HG03196 (cell line): ENCODE measurements around the gene TUB.

Experiments used
- ATAC-seq: cut with Tn5 transposase; IDR thresholded peaks from one replicate; pipeline ENCODE4 v1.9.1; 2021; ENCODE audit not compliant: unreplicated experiment

The TUB gene

DNA sequence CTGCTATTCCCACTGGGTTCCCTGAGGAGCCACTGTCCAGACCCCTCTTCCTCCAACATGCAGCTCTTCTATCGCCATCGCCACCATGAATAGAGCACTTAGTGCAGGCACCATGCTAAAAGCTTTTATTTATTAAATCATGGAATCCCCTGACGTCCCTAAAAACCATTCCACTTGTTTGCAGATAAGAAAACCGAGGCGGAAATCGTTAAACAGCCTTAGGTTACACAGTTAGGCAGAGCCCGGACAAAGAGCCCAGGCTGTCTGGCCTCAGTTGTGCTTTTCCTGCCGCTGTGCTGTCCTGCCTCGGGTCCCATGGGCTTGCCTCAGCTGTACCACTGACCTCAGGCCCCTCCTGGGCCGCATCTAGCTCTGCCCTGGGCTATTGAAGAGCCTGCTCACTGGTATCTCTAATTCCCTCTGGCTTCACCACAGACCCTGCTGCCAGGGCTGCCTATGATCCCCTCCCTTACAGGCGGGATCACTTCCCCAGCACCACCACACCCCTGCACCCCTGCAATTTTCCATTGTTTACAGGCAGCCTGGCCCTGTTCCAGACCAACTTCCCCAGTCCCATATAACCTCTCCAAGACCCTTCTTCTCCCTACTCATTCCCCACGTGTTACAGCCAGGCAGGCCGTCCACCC lies 13.0 kb upstream of the TUB start:
- ATAC-seq: no peak

DNA sequence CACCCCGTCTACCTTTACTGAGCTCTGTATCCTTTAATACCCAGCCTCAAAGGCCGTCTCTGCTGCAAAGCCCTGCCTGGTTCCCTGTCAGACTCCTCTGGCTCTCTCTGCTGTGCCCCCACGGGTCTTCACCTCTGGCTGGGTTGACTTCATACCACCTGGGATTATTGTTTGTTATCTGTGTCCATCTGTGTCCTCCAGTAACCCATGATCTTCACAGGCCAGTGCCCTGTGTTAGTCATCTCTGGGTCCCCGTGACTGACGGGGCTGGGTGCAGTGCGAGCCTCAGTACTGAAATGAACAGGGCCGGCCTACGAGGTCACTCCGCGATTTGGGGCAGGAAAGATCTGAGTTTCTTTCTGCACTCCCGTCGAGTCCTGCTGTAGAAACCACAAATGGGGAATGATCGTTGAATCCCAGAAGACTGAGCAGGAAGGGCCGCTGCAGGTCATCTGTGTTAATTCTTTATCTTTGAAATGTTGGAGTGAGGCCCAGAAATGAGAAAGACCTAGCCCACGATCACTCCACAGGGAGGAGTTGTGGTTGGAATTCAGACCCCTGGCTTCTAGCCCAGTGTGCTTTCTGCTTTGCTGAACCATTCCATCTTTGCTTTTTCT lies 12.3 kb upstream of the TUB start:
- no peak for ATAC-seq

DNA sequence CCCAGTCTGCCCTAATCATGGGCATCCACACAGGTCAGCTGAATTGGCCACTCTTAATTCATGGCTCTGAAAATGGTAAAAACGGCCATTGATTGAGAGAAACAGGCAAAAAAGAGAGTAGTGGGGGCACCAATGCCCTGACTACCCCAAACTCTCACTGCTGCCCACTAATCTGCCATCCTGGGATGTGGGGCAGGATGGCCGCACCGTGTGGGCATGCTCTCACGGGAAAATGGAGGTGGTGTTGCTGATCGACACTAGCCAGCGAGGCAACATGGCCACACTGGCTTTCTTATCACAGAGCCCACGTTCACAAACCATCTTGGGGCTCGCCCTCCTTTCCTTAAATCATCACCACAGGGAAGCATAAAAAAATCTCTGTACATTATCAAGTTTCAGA lies 11.2 kb upstream of the TUB start:
- ATAC-seq: no peak

DNA sequence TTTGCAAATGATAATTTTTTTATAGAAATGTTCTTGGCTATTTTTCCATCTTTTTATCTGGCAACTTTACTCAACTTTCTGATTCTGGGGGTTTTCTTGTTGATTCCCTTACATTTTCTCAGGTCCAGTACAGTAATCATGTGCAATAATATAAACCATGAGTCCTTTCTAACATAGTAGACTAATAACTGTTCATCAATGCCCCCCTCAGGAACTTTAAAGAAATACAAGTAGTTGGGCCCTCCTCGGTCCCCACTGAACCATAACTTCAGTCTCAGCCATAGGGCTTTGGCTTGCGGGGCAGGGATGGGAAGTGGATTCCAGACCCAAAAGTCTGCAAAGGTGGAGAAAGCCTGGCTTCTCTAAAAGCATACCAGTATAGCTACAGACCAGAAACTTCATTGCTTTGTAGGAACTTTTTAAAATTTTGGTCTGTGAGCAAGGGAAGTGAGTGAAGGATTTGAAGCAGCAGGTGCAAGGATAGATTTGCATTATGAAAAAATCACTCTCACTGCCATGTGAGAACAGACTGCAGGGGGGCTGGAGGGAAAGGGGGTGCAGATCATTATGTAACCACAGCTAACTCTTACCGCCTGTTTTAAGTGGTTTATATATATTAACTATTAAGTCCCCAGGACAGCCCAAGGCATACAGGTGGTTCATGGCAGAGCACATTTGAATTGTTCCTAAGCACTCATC lies 10.4 kb upstream of the TUB start:
- no peak for ATAC-seq

DNA sequence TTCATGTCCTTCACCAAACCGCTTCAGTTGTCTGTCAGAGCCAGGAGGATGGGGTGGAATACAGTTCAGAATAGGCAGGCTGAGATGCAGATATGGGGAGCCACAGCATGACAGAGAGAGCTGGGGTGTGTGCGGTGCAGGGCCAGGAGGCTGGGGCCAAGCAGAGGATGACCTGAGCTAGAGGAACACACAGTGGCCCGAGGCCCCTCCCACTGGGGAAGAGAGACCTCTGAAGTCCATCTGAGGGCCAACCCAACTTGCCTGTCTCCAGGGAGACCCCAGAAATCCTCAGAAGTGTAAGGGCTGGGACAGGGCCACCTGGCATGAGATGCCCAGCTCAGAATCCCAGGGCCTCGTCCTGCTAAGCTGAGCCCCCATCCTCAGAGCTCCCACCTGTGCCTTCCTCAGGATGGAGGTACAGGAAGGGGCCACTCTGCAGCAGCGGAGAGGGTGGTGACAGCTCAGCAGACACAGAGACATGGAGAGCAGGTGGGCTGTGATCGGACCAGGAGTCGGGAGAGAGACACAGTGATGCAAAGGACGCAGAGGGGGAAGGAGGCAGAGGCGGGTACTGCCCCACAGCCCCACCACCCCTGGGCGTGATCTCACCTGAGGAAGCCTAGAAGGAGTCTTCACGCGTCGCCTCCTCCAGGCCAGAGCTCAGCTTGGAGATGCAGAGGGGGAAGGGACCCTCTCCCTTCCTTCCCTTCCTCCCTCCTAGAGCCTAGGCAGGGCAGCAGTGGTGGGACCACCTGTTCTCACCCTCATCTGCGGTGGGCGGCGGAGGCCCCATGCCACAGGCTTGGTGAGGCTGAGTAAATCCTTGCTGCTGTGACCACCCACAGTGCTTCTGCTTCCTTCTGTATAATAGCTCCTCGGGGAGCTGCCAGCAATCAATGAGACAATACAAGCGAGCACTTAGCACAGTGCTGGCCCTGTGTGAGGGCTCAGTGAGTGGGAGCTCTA lies 9.1 kb upstream of the TUB start:
- ATAC-seq: no peak

DNA sequence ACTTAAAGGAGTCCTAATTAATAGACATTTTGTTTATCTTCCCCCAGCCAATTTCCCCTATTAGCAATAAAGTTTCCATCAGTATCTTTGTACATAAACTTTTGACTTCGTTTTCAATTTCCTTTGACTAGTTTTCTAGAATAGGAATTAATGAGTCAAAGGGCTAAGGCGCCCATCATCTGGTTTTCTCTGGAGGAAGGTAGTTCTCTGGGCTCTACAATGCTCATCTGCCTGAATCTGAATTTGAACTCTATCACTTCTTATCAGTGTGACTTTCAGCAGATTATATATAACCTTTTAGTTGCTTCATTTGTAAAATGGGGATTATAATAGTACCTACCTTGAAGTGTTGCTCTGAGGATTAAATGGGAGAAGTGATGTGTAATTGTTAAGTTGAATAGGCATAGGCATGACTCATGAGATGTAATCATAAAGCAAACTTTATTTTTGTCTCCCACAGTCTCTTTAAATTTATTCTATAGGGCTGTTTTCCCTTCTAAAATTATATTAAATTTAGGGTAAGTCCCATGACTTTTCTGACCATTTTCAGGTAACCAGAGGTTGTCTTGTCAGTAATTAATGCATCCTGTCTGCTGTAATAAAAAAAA lies 5.8 kb upstream of the TUB start:
- ATAC-seq: no peak

DNA sequence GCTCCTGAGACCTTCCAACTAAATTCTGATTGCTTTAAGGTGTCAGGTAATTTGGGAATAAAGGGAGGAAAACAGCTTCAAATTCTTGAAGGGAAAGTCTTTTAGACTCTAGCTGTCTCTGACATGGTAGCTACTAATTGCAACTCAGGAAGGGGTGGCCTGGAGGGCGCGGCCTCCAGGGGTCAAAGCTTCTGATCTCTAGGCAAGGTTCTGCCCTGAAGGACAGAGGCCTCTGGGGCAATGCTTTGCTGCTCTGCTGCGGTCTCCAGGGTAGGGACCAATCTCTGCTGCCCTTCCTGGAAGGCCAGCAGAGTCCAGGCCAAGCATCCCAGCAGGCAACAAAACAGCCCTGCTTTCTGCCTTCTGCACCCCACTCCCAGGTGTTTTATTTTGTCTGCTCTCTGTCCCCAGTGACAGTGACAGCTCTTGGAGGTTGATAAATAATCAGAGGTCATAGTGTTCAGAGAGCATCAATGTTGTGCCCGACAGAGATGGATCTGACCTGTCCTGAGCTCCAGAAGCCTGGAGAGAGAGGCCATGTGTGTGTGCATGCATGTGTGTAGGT lies 1.8 kb upstream of the TUB start:
- no peak for ATAC-seq

DNA sequence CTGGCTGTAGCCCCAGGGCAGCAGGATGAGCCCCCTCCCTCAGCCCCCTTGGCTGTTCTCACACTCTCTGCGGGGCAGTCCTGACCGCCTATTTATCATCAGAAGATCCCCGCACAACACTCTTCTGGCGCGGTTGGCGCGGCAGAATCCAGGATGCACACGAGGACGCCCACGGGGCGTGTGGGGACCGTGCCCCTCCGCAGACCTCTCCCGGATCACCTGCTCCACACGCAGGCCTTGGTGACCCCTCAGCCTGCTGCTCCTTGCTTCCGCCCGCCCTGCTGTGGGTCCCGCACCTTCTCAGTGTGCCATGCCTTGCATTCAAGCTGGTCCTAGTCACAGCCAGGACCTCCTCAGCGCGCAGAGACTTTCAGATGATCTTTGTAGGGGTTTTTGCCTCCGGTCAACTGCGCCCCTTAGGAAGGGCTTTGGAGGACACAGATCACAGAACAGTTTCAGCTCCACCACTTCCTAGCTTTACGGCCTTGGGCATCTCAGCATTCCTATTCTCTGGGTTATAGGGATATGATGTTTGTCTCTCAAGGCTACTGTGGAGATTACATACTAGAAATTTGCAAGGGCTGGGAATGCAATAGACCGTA lies 841 bp upstream of the TUB start:
- no peak for ATAC-seq

DNA sequence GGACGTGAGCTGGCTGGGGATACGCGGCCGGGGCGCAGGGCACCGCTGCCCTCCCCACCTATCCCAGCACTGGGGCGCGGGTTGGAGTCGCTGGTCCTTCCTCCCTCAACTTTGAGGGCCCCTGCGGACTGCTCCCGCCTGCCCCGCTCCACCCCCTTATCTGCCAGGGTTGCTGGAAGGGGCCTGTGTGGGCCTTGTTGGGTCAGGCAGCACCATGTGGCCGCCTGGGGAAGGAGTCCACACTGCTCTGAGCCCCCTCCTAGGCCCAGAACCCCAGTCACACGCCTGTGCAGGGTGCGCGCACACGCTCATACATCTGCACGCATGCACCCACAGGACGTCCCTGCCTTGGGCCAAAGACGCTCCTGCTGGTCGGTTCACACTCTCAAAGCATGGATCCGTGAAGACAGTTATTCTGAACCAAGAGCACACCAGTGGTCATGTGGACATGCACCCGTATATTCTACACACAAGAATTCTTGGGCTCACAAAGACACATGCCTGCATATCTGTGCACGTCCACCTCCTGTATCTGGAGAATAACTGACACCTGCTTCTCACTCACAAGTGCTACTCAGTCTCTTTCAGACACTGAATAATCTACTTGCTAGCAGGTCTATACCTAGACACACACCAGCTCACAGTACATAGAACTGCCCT lies 710 bp downstream of the TUB start:
- ATAC-seq: no peak

DNA sequence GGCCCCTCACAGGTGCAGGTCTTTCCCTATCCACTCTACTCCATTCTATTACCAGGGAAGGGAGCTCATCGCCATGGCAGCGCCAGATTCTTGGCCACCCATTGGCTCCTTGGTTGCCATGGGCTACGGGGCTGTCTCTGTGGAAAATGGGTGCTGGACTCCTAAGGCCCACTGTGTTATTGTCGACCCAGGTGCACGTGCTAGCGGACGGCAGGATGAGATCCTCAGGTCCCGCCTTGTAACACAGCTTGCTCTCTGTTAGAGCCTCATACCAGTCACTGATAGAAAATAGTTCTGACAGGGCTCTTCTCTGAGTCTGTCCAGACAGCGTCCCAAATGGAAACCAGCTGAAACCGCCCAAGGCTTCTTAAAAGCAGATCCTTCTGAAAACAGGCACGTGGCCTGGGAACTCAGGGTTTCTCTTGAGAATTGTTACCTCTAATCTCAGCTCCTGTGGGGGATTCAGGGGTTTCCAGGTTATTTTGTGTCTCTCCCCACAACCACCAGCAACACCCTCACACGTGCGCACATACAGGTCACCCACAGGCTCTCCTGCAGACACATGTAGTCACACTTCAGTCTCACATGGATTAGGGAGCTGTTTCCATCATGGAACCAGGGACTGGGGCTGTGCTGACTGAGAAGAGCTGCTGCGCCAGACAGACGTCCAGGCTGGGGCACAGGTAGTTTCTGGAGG lies 1.5 kb downstream of the TUB start:
- ATAC-seq: no peak

DNA sequence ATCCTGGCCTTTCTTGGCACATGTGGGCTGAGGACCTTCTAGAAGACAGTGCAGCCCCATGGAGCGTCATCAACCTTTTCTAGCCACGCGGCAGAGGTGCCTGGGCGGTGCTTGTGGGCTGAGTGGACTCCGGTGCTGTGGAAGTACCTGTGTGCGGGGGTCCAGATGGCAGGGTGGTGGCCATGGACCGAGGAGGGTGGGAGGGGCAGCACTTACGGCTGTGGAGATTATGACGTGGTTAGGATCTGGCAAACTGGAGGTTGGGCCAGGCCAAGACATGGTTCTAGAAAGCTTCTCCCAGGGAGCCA lies 2.0 kb downstream of the TUB start:
- no peak for ATAC-seq

DNA sequence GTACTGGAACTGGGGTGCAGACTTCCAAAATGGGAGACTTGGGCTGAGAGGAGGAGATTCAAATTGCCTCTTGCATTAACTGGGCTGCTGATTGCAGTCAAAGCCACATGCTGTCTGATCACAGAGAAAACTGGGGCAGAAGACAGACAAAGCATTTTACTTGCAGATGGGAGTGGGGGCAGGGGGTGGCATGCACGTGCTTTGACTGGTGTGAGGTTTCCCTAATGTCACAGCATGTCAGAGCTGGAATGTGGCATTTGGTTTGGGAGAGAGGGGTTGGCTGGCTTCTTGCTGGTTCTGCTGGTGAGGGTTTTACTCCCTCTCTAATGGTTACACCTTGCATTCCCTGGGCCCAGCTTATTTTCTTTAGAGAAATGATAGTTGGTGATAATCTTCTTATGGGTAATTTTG lies 2.9 kb downstream of the TUB start:
- ATAC-seq: no peak

DNA sequence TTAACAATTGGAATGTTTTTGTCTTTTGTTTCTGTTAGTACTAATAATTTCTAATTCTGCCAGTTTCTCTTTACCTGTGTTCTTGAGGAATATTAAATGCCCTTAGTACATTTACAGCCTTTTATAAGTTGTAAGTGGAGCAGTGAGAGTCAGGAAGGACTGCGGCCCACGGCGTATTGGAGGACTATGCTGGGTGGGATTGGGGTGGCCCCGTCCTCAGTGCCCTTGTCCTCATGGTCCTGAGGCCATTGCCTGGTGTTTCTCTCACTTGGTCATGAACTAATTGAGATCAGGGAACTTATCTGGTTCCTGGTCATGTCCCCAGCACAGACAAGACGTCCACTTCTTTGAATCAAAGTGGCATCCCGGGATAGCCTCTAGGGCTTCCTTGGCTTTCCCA lies 3.3 kb downstream of the TUB start:
- no peak for ATAC-seq

DNA sequence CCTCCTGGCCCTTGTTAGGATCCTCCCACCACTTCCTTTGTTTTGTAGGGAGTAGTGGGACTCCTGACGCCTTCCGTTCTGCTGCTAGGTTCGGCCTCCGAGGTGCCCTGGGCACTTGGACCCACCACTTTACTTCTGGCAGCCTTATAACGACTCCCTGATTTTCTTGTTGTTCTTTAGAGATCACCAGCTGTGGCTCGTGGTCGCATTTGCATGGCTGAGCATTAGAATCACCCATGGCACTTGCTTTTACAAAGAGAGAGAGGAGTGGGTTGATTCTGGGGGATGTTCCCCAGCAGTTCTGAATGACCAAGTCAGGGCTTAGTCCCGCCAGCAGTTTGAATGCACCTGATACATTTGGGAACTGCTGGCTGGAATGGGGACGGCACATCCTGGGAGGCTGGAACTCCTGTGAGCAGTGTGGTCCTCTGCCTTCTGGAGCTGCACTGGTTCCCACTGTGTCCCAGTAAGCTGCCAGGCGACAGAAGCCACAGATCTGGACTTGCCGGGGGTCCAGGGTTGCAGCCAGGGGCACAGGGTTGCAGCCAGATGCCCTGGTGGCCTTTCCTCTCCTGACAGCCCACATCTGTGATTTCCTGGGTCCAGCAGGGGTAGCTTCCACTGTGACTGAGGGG lies 4.1 kb downstream of the TUB start:
- no peak for ATAC-seq

DNA sequence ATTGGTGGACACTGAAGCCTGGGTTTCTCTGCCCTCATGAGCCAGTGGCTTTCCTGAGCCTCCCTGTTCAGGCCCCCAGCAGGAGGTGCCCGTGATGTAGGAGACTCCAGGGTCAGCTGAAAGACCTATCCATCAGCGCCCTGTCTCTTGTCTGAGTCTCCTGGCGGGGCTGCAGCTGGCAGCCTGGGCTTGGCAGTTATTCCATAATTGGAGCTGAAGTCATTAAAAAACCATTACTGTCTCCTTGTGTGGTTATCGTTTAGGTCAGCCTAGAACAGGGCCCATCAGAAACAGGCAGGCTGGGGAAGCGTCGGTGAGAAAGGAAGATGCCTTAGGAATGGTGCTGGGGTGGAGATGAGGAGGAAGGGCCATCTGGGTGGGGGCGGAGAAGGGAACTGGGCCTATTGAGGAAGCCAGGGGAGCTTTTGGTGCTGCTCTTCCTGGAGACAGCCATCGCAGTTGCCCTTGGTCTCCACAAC lies 5.0 kb downstream of the TUB start:
- no peak for ATAC-seq

DNA sequence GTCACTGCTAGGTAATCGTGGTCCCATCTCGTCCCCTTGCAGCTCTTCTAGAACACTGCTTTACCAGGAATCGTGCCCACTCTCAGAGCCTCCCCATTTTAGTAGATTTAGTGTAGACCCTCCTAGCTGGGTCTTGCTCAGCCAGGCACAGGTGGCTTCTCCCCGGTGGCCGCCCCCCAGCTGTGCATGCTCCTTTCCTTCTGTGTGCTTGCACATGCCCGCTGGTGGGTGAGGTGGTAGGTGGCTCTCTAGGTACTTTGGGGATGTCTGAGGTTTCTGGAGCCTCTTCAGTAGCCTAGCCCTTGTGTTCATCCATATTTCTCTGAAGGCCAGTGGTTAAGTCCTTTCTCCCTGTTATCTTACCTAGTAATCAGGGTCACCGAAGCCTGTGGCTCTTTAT lies 5.6 kb downstream of the TUB start:
- no peak for ATAC-seq

DNA sequence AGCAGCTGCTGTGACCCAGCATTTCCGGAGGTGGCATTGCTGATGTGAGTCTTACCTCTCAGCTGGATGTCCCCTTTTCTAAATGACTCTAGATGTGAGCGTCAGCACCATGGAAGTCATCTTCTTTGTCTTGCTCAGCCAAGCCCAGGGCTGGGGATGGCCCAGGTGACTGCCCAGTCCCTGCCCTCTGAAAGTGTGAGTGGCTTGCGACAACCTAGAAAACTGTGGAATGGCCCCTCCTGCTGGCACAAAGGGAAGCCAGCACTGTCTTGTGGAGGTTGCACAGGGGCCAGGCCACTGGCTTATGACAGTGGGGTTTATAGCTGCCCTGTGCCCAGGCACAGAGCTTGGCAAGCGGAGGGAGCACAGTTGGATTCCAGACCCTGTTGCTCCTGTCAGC lies 6.2 kb downstream of the TUB start:
- no peak for ATAC-seq

DNA sequence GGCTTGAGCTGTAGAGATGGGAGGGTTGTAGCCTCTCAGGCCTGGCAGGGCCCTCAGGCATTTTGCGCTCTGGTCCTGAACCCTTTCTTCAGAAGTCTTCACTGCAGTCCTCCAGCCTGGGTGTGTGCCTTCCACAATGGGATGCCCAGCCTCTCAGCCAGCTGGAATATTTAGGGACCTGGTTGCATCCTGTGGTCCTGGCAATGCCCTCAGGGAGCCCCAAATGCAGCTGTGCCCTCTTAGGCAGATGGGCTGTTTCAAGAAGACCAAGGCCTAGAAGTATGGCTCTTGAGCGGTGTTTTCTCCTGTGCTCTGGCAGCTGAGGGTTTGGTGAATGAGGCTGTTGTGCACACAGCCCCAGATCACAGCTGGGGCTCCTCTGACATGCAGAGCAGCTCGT lies 6.7 kb downstream of the TUB start:
- no peak for ATAC-seq
